SJSA1 (cell line): ENCODE measurements around the gene PCSK5. TPM values are rescaled to one million over a fixed set of nuclear protein-coding genes. Genes with fewer than 3 reads are reported as not detected.
"Not testable (repeated sequence)": the region's sequence is repeated elsewhere in the genome, so short reads cannot be mapped to it uniquely, and the experiment has no call there.

Source experiments
- DNase-seq, 2 experiments: peaks; one replicate each; pipeline ENCODE4 v3.0.0-alpha.2; 2015 to 2020; ENCODE audit warnings: low spot score in 2 of 2, low read depth in 1 of 2
- H3K27ac ChIP-seq: fragments of 250-450 bp; sonication (Bioruptor Pico); 2 replicates; pipeline ENCODE4 v1.5.1; 2020; ENCODE audit warnings: mild to moderate bottlenecking, moderate library complexity
- H3K27me3 ChIP-seq: fragments of 250-450 bp; sonication (Bioruptor Pico); replicated peaks from 2 replicates; pipeline ENCODE4 v1.5.1; 2020; ENCODE audit warnings: mild to moderate bottlenecking, moderate library complexity
- H3K36me3 ChIP-seq: fragments of 250-450 bp; sonication (Bioruptor Pico); 2 replicates; pipeline ENCODE4 v1.5.1; 2020; ENCODE audit warnings: mild to moderate bottlenecking
- H3K4me1 ChIP-seq: fragments of 250-450 bp; sonication (Bioruptor Pico); replicated peaks from 2 replicates; pipeline ENCODE4 v1.6.1; 2021; ENCODE audit warnings: mild to moderate bottlenecking
- H3K4me3 ChIP-seq: fragments of 250-450 bp; sonication (Bioruptor Pico); 2 replicates; pipeline ENCODE4 v1.5.1; 2020; ENCODE audit warnings: mild to moderate bottlenecking
- H3K9me3 ChIP-seq: fragments of 250-450 bp; sonication (Bioruptor Pico); replicated peaks from 2 replicates; pipeline ENCODE4 v1.5.1; 2020; ENCODE audit warnings: mild to moderate bottlenecking
- total RNA-seq: library from RNA; depleted of rRNA; stranded (reverse); fragments of >200 nt; shearing (Covaris generic); gene quantifications from 2 replicates; pipeline ENCODE4 v1.2.3, GENCODE V29; 2014; rRNA removed

The PCSK5 gene
- 19.0 and 20.8 TPM in 2 replicates for total RNA-seq

- Histone ChIP-seq H3K27ac (peak within 1 kb of the TSS; percentile 55), H3K36me3 (no peaks in the 10 kb centered on the region; the same call in 1 of the 2 replicates), H3K4me1 (peaks cover 11% of the 10 kb centered on the region), H3K9me3 (no peaks in the 10 kb centered on the region), H3K27me3 (no peaks in the 10 kb centered on the region), H3K4me3 (peak within 1 kb of the TSS; percentile 78)
- peak; percentile 85 to 94 for DNase-seq
Measured at GRCh38 chr9:75890472-75891276, at the start of gene PCSK5. PCSK5 (plus strand) TSS chr9:75890673; CDS start chr9:75891182, 509 bp downstream.

GRCh38 chr9:75844321-75844720, 46.2 kb upstream of the PCSK5 start:
- Histone ChIP-seq H3K27ac (no peak overlapping the region), H3K4me1 (no peaks in the 10 kb centered on the region), H3K36me3 (no peaks in the 10 kb centered on the region), H3K4me3 (no peak overlapping the region), H3K9me3 (no peaks in the 10 kb centered on the region), H3K27me3 (no peaks in the 10 kb centered on the region)
- no peak for DNase-seq

DNA sequence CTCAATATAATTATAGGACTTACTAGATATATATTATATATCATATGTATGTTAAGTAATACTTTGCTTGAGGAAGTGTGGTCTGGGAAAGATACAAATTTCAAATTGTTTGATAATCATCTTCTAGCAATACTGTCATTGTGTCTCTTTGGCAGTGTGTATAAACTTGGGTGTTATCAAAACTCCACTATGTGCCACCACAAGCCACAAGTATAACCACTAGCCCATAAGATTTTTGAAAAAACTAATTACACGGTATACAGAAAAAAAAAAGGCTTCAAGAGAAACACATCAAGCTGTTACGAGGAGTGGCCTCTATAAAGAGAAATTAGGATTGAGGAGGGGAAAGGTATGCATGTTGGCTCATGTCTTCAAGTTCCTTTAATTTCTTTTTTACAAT, 44.7 kb upstream of the PCSK5 start:
- no peaks in the 10 kb centered on the region for H3K4me1 ChIP-seq
- H3K36me3 ChIP-seq, result no peaks in the 10 kb centered on the region
- no peaks in the 10 kb centered on the region for H3K9me3 ChIP-seq
- H3K27me3 ChIP-seq, result no peaks in the 10 kb centered on the region
- no peak for DNase-seq
- no peak overlapping the region for H3K4me3 ChIP-seq
- no peak overlapping the region for H3K27ac ChIP-seq

GRCh38 chr9:75847085-75847484, 43.4 kb upstream of the PCSK5 start:
- Histone ChIP-seq H3K9me3 (no peaks in the 10 kb centered on the region), H3K27me3 (no peaks in the 10 kb centered on the region), H3K36me3 (no peaks in the 10 kb centered on the region), H3K4me1 (no peaks in the 10 kb centered on the region), H3K27ac (no peak overlapping the region), H3K4me3 (no peak overlapping the region)
- no peak for DNase-seq

DNA sequence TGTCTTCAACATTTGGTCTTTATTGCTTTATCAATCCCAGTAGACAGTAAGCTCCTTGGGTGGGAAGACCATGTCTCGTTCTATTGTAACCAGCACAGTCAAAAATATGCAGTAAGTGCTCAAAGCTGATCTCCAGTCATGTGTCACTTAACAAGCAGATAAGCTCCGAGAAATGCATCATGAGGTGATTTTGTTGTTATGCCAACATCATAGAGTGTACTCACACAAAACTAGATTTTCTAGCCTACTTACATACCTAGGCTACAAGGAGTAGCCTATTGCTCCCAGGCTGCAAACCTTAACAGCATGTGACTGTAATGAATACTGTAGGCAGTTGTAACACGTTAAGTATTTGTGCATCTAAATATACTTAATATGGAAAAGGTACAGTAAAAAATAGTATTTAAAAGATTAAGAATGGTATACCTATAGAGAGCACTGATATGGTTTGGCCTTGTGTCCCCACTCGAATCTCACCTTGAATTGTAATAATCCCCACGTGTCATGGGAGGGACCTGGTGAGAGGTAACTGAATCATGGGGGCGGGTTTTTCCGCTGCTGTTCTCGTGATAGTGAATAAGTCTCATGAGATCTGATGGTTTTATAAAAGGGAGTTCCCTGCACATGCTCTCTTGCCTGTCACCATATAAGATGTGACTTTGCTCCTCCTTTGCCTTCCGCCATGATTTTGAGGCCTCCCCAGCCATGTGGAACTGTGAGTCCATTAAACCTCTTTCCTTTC, 39.8 kb upstream of the PCSK5 start:
- H3K36me3 ChIP-seq, result no peaks in the 10 kb centered on the region
- H3K27me3 ChIP-seq, result no peaks in the 10 kb centered on the region
- no peak for DNase-seq
- H3K4me1 ChIP-seq, result no peaks in the 10 kb centered on the region
- no peak overlapping the region for H3K27ac ChIP-seq
- H3K4me3 ChIP-seq, result no peak overlapping the region
- H3K9me3 ChIP-seq, result no peaks in the 10 kb centered on the region

GRCh38 chr9:75851917-75852316, 38.6 kb upstream of the PCSK5 start:
- no peaks in the 10 kb centered on the region for H3K27me3 ChIP-seq
- no peak overlapping the region for H3K27ac ChIP-seq
- no peak overlapping the region for H3K4me3 ChIP-seq
- H3K36me3 ChIP-seq, result no peaks in the 10 kb centered on the region
- no peaks in the 10 kb centered on the region for H3K9me3 ChIP-seq
- DNase-seq, result no peak
- H3K4me1 ChIP-seq, result no peaks in the 10 kb centered on the region

- Histone ChIP-seq H3K4me1 (no peaks in the 10 kb centered on the region), H3K9me3 (no peaks in the 10 kb centered on the region), H3K4me3 (no peak overlapping the region), H3K27me3 (no peaks in the 10 kb centered on the region), H3K27ac (no peak overlapping the region), H3K36me3 (no peaks in the 10 kb centered on the region)
- no peak for DNase-seq
Measured at GRCh38 chr9:75852746-75853145, 37.7 kb upstream of the PCSK5 start.

DNA sequence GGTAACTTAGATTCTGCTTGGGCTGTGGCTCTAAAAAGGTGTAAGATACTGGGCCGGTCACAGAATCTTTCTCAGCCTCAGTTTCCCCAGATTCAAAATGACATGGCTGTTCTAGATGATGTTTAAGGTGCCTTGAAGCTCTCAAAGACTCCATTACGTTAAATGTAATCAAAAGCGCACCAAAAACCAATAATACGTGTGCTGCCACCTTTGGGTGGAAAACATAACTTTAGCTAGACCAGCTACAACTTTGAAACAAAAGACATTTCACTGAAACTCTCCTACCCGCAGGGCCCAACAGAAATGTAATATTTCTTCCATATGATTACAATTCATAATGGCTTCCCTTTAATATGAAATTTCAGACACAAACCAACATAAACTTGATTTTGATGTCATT, 35.0 kb upstream of the PCSK5 start:
- Histone ChIP-seq H3K4me1 (no peaks in the 10 kb centered on the region), H3K27me3 (no peaks in the 10 kb centered on the region), H3K27ac (no peak overlapping the region), H3K36me3 (no peaks in the 10 kb centered on the region), H3K9me3 (no peaks in the 10 kb centered on the region), H3K4me3 (no peak overlapping the region)
- DNase-seq, result peak in 1 of 2 experiments; percentile 19

DNA sequence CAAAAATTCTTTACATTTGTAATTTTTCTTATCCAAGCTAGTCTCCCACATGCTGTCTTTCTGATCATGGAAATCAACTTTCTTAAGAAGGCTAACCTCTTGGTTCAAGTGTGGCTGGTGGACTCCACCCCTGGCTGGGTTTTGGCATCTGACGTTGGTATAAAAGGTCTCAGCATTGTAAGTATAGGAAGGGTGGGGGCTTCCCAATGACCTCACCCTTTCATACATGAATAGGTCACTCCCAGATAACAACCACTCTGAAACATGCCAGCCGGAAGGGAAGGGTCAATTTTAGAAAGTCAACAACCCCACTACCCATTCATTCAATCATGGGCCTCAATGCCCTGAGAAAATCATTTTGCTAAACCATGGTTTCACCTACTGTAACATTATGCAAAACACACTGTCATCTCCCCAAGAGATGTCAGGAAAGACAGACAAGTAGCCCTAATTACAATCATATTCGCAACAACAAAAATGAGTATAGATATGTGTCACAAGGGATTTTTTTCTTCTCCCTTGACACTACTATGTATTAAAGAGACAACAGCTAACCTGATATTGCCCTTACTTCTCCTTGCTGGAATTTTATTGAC, 31.9 kb upstream of the PCSK5 start:
- no peak for DNase-seq
- no peaks in the 10 kb centered on the region for H3K27me3 ChIP-seq

DNA sequence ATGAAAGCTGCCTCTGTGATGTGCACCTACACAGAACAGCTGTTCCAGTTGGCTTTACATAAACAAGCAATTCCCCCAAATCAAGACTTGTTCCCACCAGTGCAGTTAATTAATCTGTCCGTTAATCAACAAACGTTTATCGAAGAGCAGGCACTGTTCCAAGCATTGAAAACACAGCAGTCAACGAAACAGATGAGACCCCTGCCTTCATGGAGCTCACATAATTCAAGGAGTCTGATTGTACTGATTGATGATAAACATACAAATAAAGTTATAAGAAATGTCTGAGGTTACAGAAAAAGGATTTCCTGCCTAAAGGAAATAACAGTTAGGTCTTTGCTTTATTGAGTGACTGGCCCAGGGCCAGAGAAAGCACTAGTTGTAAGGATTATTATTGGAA, 26.2 kb upstream of the PCSK5 start:
- H3K27me3 ChIP-seq, result no peaks in the 10 kb centered on the region
- H3K4me1 ChIP-seq, result no peaks in the 10 kb centered on the region
- no peak overlapping the region for H3K4me3 ChIP-seq
- H3K36me3 ChIP-seq, result no peaks in the 10 kb centered on the region
- no peak overlapping the region for H3K27ac ChIP-seq
- DNase-seq, result no peak
- no peaks in the 10 kb centered on the region for H3K9me3 ChIP-seq

More for the DNA sequence above, 31.9 kb upstream of the PCSK5 start:
- no peak overlapping the region for H3K27ac ChIP-seq
- no peaks in the 10 kb centered on the region for H3K36me3 ChIP-seq
- no peaks in the 10 kb centered on the region for H3K9me3 ChIP-seq
- H3K4me3 ChIP-seq, result no peak overlapping the region
- no peaks in the 10 kb centered on the region for H3K4me1 ChIP-seq

DNA sequence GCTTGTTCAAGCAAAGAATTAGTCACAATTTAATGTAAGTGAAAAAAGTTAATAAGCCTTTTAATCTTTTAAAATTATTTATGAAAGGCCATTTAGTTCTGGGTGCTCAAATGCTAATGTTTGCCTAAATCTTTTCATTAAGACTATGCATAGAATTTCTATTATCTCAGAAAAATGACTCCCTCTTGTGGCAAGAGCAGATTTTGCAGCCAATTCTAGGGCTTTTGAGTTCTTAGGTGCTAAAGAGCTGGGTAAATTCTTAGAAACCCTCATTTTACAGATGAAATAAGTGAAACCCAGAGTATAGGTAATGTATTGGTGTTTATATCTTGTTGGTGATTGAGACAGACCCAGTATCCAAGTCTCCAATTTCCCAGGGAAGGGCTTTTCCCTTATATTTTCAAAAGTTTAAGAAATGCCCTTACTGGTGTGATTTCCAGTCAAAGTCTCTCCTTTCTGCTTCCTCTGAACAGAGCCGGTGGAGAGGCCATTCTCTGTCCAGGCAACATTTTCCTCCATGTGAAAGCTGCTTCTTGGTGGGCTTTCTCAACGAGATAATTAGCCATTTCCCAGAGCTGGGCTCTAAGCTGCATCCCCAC, 24.1 kb upstream of the PCSK5 start:
- Histone ChIP-seq H3K36me3 (no peaks in the 10 kb centered on the region), H3K9me3 (no peaks in the 10 kb centered on the region), H3K4me3 (no peak overlapping the region), H3K4me1 (no peaks in the 10 kb centered on the region), H3K27ac (no peak overlapping the region), H3K27me3 (no peaks in the 10 kb centered on the region)
- DNase-seq, result peak in 1 of 2 experiments; percentile 36

- H3K4me3 ChIP-seq, H3K27me3 ChIP-seq, H3K36me3 ChIP-seq, H3K9me3 ChIP-seq, H3K4me1 ChIP-seq, DNase-seq, H3K27ac ChIP-seq: not testable (repeated sequence)
Measured at GRCh38 chr9:75868526-75868925, 21.9 kb upstream of the PCSK5 start.

- Histone ChIP-seq H3K27ac (no peak overlapping the region), H3K9me3 (no peaks in the 10 kb centered on the region), H3K27me3 (no peaks in the 10 kb centered on the region), H3K36me3 (no peaks in the 10 kb centered on the region), H3K4me3 (no peak overlapping the region), H3K4me1 (no peaks in the 10 kb centered on the region)
- DNase-seq, result no peak
Measured at GRCh38 chr9:75869236-75869635, 21.2 kb upstream of the PCSK5 start.

DNA sequence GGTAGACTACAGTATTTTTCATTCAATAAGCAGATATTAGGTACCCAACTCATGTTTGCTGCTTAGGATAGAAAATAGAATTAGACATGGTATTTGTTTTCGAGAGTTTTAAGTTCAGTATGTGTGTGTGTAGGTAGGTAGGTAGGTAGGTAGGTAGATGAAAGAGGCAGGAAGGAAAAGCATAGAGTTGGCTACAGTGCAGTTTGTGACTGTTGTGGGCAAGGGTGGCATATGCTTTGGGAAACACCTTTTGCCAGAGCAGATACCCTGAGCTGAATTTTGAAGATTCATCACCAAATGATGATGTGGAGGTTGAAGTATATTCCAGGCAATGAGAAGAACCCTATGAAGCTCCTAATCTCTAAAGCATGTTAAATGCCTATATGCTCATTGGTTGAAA, 20.0 kb upstream of the PCSK5 start:
- no peak for DNase-seq
- H3K36me3 ChIP-seq, result no peaks in the 10 kb centered on the region
- H3K4me3 ChIP-seq, result no peak overlapping the region
- no peaks in the 10 kb centered on the region for H3K27me3 ChIP-seq
- no peaks in the 10 kb centered on the region for H3K4me1 ChIP-seq
- no peaks in the 10 kb centered on the region for H3K9me3 ChIP-seq
- H3K27ac ChIP-seq, result no peak overlapping the region
